SK-N-SH (cell line): ENCODE results near the gene FKRP. TPM values are rescaled to one million over a fixed set of nuclear protein-coding genes. Genes with fewer than 3 reads are reported as not detected.

Experiments used
- CTCF ChIA-PET: fragments of 300-600, 350-600 bp; formaldehyde crosslinking; extraction: SDS; loops from one replicate; lab custom pipeline; 2021; lab: Yijun Ruan, JAX
- POLR2A ChIA-PET: fragments of 350-600 bp; sonication (Branson Sonifier 250); formaldehyde crosslinking; extraction: SDS; loops from one replicate; lab custom pipeline; 2020; ENCODE audit warnings: antibody characterized with exemption, inconsistent platforms; lab: Yijun Ruan, JAX
- DNase-seq: peaks from one replicate; pipeline ENCODE4 v3.0.0; 2012
- H2AFZ ChIP-seq: fragments of 200-600 bp; sonication (generic); 2 replicates; pipeline ENCODE4 v1.8.1; 2016; ENCODE audit warnings: antibody characterized with exemption, mild to moderate bottlenecking, low read depth
- H3F3A ChIP-seq: fragments of 200-600 bp; sonication (generic); replicated peaks from 2 replicates; pipeline ENCODE3; 2016; ENCODE audit warnings: antibody characterized with exemption, mild to moderate bottlenecking; ENCODE audit not compliant: insufficient read depth
- H3K27ac ChIP-seq, 2 experiments: fragments of 200-500 bp in 1 of 2; fragments of 200-600 bp in 1 of 2; sonication (Bioruptor generic) in 1 of 2; sonication (generic), shearing (Covaris generic) in 1 of 2; 2 replicates each; pipeline versions ENCODE4 v1.5.1 to v1.6.1; 2014 to 2016; ENCODE audit warnings: low read depth in 2 of 2, inconsistent platforms in 1 of 2, low read length in 1 of 2, mild to moderate bottlenecking in 1 of 2, mixed read lengths in 1 of 2
- H3K27me3 ChIP-seq: fragments of 200-600 bp; sonication (generic), shearing (Covaris generic); 2 replicates; pipeline ENCODE4 v1.6.1; 2016; ENCODE audit warnings: mixed run types; ENCODE audit not compliant: insufficient read depth
- H3K36me3 ChIP-seq, 2 experiments: fragments of 200-500 bp in 1 of 2; fragments of 200-600 bp in 1 of 2; sonication (Bioruptor generic) in 1 of 2; sonication (generic) in 1 of 2; replicated peaks in 1 of 2; 2 replicates each; pipeline versions ENCODE3 to v1.5.1; 2014 to 2016; ENCODE audit warnings: low read length in 1 of 2, mild to moderate bottlenecking in 1 of 2; ENCODE audit not compliant: insufficient read depth in 2 of 2, control insufficient read depth in 1 of 2
- H3K4me1 ChIP-seq, 2 experiments: fragments of 200-500 bp in 1 of 2; fragments of 200-600 bp in 1 of 2; sonication (Bioruptor generic) in 1 of 2; sonication (generic), shearing (Covaris generic) in 1 of 2; 2 replicates each; pipeline versions ENCODE4 v1.5.1 to v1.6.1; 2014 to 2016; ENCODE audit warnings: low read depth in 1 of 2, low read length in 1 of 2, mixed run types in 1 of 2; ENCODE audit not compliant: insufficient read depth in 2 of 2, control insufficient read depth in 1 of 2
- H3K4me2 ChIP-seq: fragments of 200-600 bp; sonication (generic), shearing (Covaris generic); 2 replicates; pipeline ENCODE4 v1.6.1; 2017; ENCODE audit warnings: mixed run types
- H3K4me3 ChIP-seq, 2 experiments: fragments of 200-500 bp in 1 of 2; fragments of 200-600 bp in 1 of 2; sonication (Bioruptor generic) in 1 of 2; sonication (generic), shearing (Covaris generic) in 1 of 2; 2 replicates each; pipeline versions ENCODE4 v1.5.1 to v1.8.1; 2014 to 2016; ENCODE audit warnings: low read depth in 2 of 2, inconsistent platforms in 1 of 2, low read length in 1 of 2, mild to moderate bottlenecking in 1 of 2, mixed read lengths in 1 of 2, moderate library complexity in 1 of 2
- H3K79me2 ChIP-seq: fragments of 200-600 bp; sonication (generic); 2 replicates; pipeline ENCODE4 v1.8.1; 2017; ENCODE audit warnings: mild to moderate bottlenecking; ENCODE audit not compliant: insufficient read depth
- H3K9ac ChIP-seq: fragments of 200-600 bp; sonication (generic); 2 replicates; pipeline ENCODE4 v1.6.1; 2017; ENCODE audit warnings: mixed run types
- H3K9me2 ChIP-seq: fragments of 200-600 bp; sonication (generic); 2 replicates; pipeline ENCODE4 v1.6.1; 2017; ENCODE audit warnings: mixed run types
- H3K9me3 ChIP-seq: fragments of 200-600 bp; sonication (generic); 2 replicates; pipeline ENCODE4 v1.6.1; 2017; ENCODE audit warnings: mixed run types, mild to moderate bottlenecking, moderate library complexity
- H4K20me1 ChIP-seq: fragments of 200-600 bp; sonication (generic); 2 replicates; pipeline ENCODE4 v1.6.1; 2017; ENCODE audit warnings: mild to moderate bottlenecking, mixed run types; ENCODE audit not compliant: insufficient read depth
- IRF3 ChIP-seq: fragments of 150-350 bp; IDR thresholded peaks from 2 replicates; pipeline ENCODE4 v1.6.1; 2016; ENCODE audit warnings: mild to moderate bottlenecking, low read depth, low read length
- MEF2A ChIP-seq: IDR thresholded peaks from 2 replicates; pipeline ENCODE4 v1.4.0; 2012; ENCODE audit warnings: low read depth, borderline replicate concordance
- RAD21 ChIP-seq: IDR thresholded peaks from 2 replicates; pipeline ENCODE4 v1.6.1; 2012; ENCODE audit warnings: mild to moderate bottlenecking, low read length
- RFX5 ChIP-seq: IDR thresholded peaks from 2 replicates; pipeline ENCODE4 v1.6.1; 2012; ENCODE audit warnings: mild to moderate bottlenecking, improper control_type of control experiment, low read length
- SMC3 ChIP-seq: IDR thresholded peaks from 2 replicates; pipeline ENCODE4 v1.6.1; 2012; ENCODE audit warnings: low read depth, low read length, improper control_type of control experiment
- TEAD4 ChIP-seq: IDR thresholded peaks from 2 replicates; pipeline ENCODE4 v1.4.0; 2012; ENCODE audit warnings: mild to moderate bottlenecking, borderline replicate concordance; ENCODE audit not compliant: insufficient read depth
- WGBS: methylation state at CpG from one replicate; pipeline ENCODE4 v1.1.6; 2017; ENCODE audit warnings: low lambda C conversion rate; 5-methylcytosine and 5-hydroxymethylcytosine counted together
- polyA plus RNA-seq, 3 experiments: library from polyadenylated mRNA; depleted of rRNA; stranded (reverse); fragments of >200 nt; gene quantifications; 2 replicates each; pipeline ENCODE4 v1.2.3, GENCODE V29; 2012
- TF ChIP-seq, protein P1 (sequence below): fragments of 200-600 bp; sonication (generic); IDR thresholded peaks from 2 replicates; pipeline ENCODE4 v1.6.1; 2017; ENCODE audit warnings: antibody characterized with exemption, mild to moderate bottlenecking, moderate library complexity
- TF ChIP-seq, protein P2 (sequence below): IDR thresholded peaks from 2 replicates; pipeline ENCODE4 v1.4.0; 2012; ENCODE audit warnings: low read depth

FKRP gene
- polyA plus RNA-seq, 1 of the 3 experiments (the other 2 are of a cell fraction): 37.3 TPM

DNA sequence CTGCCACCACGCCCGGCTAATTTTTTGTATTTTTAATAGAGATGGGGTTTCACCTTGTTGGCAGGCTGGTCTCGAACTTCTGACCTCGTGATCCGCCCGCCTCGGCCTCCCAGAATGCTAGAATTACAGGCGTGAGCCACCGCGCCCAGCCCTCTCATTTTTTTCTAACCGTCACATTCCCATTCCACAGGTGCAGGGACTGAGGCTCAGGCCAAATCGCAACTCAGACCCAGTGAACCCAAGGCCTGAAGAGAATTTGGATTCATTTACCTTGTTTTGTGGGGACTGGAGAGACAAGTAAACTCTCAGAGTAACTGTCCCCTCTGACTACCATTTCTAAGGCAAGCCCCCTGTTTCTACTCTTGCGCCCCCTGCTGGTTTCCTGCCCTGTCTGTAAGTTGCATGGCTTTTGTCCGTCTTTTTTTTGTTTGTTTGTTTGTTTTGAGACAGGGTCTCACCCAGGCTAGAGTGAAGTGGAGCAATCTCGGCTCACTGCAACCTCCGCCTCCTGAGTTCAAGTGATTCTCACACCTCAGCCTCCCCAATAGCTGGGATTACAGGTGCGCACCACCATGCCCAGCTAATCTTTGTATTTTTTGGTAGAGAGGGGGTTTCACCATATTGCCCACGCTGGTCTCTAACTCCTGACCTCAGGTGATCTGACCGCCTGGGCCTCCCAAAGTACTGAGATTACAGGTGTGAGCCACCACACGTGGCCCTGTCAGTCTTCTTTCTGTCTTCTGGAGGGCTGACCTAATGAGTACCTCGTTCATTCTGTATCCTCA, 2.7 kb downstream of the FKRP start:
- peaks cover 43% of the 10 kb centered on the region for H3K79me2 ChIP-seq
- H3K4me3 ChIP-seq: no peak overlapping the region; a peak in 1 of 4 replicates
- no peak overlapping the region for H2AFZ ChIP-seq
- DNase-seq: peak; percentile 75
- no peak overlapping the region for H3K9ac ChIP-seq
- H4K20me1 ChIP-seq: peaks cover 22% of the 10 kb centered on the region
- H3K4me1 ChIP-seq: peaks cover 0 to 17% of the 10 kb centered on the region in 2 experiments; a peak in 1 of 4 replicates
- H3K36me3 ChIP-seq: peaks cover 3 to 5% of the 10 kb centered on the region in 2 experiments
- H3K27me3 ChIP-seq: no peaks in the 10 kb centered on the region
- H3K9me3 ChIP-seq: no peaks in the 10 kb centered on the region
- H3K4me2 ChIP-seq: no peak overlapping the region
- H3K27ac ChIP-seq: no peak overlapping the region
- TF ChIP-seq RFX5 (no peak), RAD21 (peak; percentile 30; the same call in 1 of the 2 replicates), TEAD4 (no peak), SMC3 (peak; percentile 24; the same call in 1 of the 2 replicates)
- TF ChIP-seq, protein P1, sequence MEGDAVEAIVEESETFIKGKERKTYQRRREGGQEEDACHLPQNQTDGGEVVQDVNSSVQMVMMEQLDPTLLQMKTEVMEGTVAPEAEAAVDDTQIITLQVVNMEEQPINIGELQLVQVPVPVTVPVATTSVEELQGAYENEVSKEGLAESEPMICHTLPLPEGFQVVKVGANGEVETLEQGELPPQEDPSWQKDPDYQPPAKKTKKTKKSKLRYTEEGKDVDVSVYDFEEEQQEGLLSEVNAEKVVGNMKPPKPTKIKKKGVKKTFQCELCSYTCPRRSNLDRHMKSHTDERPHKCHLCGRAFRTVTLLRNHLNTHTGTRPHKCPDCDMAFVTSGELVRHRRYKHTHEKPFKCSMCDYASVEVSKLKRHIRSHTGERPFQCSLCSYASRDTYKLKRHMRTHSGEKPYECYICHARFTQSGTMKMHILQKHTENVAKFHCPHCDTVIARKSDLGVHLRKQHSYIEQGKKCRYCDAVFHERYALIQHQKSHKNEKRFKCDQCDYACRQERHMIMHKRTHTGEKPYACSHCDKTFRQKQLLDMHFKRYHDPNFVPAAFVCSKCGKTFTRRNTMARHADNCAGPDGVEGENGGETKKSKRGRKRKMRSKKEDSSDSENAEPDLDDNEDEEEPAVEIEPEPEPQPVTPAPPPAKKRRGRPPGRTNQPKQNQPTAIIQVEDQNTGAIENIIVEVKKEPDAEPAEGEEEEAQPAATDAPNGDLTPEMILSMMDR: peak; percentile 89
- no peaks in the 10 kb centered on the region for H3K9me2 ChIP-seq
- H3F3A ChIP-seq: peaks cover 10% of the 10 kb centered on the region
- CTCF ChIA-PET: interaction anchor here (0.7 to 3.7 kb wide), 19 partner anchors 9 to 288 kb away, joined by 3 to 28 read pairs (median 4); partner anchors contain the start of genes DACT3 and SLC1A5
- WGBS: 84% methylated on average over 21 of the region's 21 CpGs
- POLR2A ChIA-PET: no interaction called here

GRCh38 chr19:46753420-46754155, 7.7 kb downstream of the FKRP start:
- Histone ChIP-seq H3K4me3 (no peak overlapping the region), H3K36me3 (peaks cover 7 to 8% of the 10 kb centered on the region in 2 experiments), H3K9me2 (no peaks in the 10 kb centered on the region), H3K9me3 (no peaks in the 10 kb centered on the region), H3K4me1 (peaks cover 0 to 2% of the 10 kb centered on the region in 2 experiments; a peak in 1 of 4 replicates), H3K27me3 (no peaks in the 10 kb centered on the region), H4K20me1 (no peaks in the 10 kb centered on the region), H2AFZ (no peak overlapping the region), H3K27ac (no peak overlapping the region), H3F3A (peaks cover 14% of the 10 kb centered on the region), H3K79me2 (no peaks in the 10 kb centered on the region), H3K4me2 (no peak overlapping the region), H3K9ac (no peak overlapping the region)
- peak; percentile 77 for DNase-seq
- WGBS: 47% methylated on average over 4 of the region's 4 CpGs
- TF ChIP-seq RAD21: peak; percentile 51
- no peak for TF ChIP-seq MEF2A
- no peak for TF ChIP-seq IRF3
- TF ChIP-seq, protein P2, sequence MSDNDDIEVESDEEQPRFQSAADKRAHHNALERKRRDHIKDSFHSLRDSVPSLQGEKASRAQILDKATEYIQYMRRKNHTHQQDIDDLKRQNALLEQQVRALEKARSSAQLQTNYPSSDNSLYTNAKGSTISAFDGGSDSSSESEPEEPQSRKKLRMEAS: no peak
- TF ChIP-seq, protein P1: peak; percentile 61
- ChIA-PET POLR2A (interaction anchor here (1.6 kb wide), 1 partner anchor 87 kb away, joined by 4 read pairs; no protein-coding TSS in a partner anchor), CTCF (interaction anchor here (0.6 to 7.5 kb wide), 28 partner anchors 9 to 237 kb away, joined by 3 to 170 read pairs (median 3); partner anchors contain the start of gene DACT3)
